ENCODE data around the gene COL4A6. TPM values are rescaled to one million over a fixed set of nuclear protein-coding genes. Genes with fewer than 3 reads are reported as not detected.

Gene COL4A6
- total RNA-seq, 3 donors from 2014 or later (not counting 1 experiment from before 2014, with no cell fraction given): not detected

DNA sequence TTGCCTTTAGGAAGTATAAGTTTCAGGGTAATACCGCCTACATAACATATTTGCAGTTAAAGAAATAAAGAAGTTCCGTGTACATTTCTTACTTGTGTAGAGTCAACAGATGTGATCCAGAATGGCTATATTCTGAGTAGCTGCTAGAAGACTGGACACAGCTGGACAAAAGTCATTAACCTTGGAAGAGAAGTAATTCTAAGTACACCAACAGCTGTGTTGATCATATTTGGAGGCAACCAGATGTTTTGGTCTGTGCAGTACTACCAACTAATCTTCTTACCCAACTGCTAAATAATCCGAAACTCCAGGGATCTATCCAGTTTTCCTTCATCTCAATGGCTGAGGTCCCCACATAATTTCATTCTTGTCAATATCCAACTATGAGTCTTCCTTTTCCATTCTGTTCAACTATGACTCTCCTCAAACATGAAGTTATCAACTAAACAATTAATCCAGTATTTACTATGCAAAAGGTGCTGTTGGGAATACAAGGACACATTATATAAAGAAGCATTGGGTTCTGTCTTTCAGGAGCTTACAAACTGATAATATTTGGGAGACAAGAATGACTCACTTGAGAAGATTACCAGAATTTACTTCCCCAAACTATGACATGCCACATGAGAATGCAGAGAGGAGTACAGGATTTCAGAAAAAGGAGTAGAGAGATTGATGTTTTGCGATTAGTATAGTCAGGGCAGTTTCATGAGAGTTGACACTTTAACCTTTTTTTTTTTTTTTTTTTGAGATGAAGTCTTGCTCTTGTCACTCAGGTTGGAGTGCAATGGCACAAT lies 78.2 kb downstream of the COL4A6 start:
- H3K27ac Mint-ChIP-seq: no peak overlapping the region
- Histone ChIP-seq H3K27ac (ENCODE audit: low read length) (no peak overlapping the region), H3K27me3 (ENCODE audit: control insufficient read depth, insufficient read depth, low read length) (no peaks in the 10 kb centered on the region), H3K9me3 (ENCODE audit: control insufficient read depth, insufficient read depth, low read length) (no peaks in the 10 kb centered on the region), H3K36me3 (ENCODE audit: control insufficient read depth, insufficient read depth, low read length) (no peaks in the 10 kb centered on the region), H3K4me1 (ENCODE audit: control insufficient read depth, insufficient read depth, low read length) (no peaks in the 10 kb centered on the region), H3K4me3 (ENCODE audit: low read length) (no peak overlapping the region)
- DNase-seq (no peak), ATAC-seq (no peak)
- H3K4me3 Mint-ChIP-seq: no peak overlapping the region
- WGBS (ENCODE audit: insufficient coverage): 88% methylated on average over 3 of the region's 4 CpGs
- H3K27me3 Mint-ChIP-seq (ENCODE audit: low read depth in 2 of 2): no peaks in the 10 kb centered on the region
- H3K4me1 Mint-ChIP-seq: no peaks in the 10 kb centered on the region
- intact Hi-C loops (cut with micrococcal nuclease): no loop called here
- H3K9me3 Mint-ChIP-seq: no peaks in the 10 kb centered on the region
- no peaks in the 10 kb centered on the region for H3K36me3 Mint-ChIP-seq
- TF ChIP-seq, protein P1, sequence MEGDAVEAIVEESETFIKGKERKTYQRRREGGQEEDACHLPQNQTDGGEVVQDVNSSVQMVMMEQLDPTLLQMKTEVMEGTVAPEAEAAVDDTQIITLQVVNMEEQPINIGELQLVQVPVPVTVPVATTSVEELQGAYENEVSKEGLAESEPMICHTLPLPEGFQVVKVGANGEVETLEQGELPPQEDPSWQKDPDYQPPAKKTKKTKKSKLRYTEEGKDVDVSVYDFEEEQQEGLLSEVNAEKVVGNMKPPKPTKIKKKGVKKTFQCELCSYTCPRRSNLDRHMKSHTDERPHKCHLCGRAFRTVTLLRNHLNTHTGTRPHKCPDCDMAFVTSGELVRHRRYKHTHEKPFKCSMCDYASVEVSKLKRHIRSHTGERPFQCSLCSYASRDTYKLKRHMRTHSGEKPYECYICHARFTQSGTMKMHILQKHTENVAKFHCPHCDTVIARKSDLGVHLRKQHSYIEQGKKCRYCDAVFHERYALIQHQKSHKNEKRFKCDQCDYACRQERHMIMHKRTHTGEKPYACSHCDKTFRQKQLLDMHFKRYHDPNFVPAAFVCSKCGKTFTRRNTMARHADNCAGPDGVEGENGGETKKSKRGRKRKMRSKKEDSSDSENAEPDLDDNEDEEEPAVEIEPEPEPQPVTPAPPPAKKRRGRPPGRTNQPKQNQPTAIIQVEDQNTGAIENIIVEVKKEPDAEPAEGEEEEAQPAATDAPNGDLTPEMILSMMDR (IDR thresholded peaks at IDR 0.05): no peak

DNA sequence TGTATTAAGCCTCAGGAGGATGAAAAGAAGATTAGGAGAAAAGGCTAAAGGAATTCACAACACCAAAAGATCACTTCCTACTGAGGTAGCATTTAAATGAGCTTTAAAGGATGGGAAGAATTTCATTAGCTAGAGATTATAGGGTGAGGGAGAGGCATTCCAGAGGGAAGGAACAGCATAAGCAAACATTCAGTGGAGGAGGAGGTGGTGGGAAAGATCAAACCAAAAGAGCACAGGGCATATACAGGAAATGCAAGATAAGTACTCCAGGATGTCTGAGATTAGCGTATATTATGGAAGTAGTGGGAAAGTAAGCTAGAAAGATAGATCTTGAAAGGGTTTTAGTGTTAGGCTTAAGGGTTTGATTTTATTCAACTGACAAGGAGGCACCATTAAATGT lies 84.8 kb downstream of the COL4A6 start:
- H3K9me3 Mint-ChIP-seq: no peaks in the 10 kb centered on the region
- Histone ChIP-seq H3K4me1 (ENCODE audit: control insufficient read depth, insufficient read depth, low read length) (no peaks in the 10 kb centered on the region), H3K27ac (ENCODE audit: low read length) (no peak overlapping the region), H3K36me3 (ENCODE audit: control insufficient read depth, insufficient read depth, low read length) (no peaks in the 10 kb centered on the region), H3K4me3 (ENCODE audit: low read length) (no peak overlapping the region), H3K9me3 (ENCODE audit: control insufficient read depth, insufficient read depth, low read length) (no peaks in the 10 kb centered on the region), H3K27me3 (ENCODE audit: control insufficient read depth, insufficient read depth, low read length) (no peaks in the 10 kb centered on the region)
- WGBS (ENCODE audit: insufficient coverage): 94% methylated on average over 1 of the region's 1 CpG
- no peaks in the 10 kb centered on the region for H3K27me3 Mint-ChIP-seq (ENCODE audit: low read depth in 2 of 2)
- no peaks in the 10 kb centered on the region for H3K36me3 Mint-ChIP-seq
- TF ChIP-seq, protein P1 (IDR thresholded peaks at IDR 0.05): no peak
- intact Hi-C loops (cut with micrococcal nuclease): no loop called here
- no peak for DNase-seq
- H3K27ac Mint-ChIP-seq: no peak overlapping the region
- no peak overlapping the region for H3K4me3 Mint-ChIP-seq
- H3K4me1 Mint-ChIP-seq: no peaks in the 10 kb centered on the region
- no peak for ATAC-seq

DNA sequence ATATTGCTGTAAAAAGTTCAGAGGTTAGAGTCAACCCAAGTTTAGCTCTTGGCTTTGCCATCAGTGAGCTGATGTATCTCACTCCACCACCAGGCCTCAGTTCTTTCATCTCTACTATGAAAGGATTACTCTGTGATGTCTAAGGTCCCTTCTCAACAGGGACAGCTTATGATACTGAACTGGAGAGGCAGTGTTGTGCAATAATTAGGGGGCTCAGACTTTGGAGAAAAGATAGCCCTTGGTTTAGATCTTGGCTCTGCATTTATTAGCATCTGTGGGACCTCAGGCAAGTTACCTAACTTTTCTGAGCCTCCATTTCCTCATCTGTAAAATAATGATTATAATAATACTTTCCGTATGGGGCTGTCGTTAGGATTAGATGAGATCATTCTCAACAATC lies 89.0 kb downstream of the COL4A6 start:
- Mint-ChIP-seq H3K9me3 (no peaks in the 10 kb centered on the region), H3K36me3 (no peaks in the 10 kb centered on the region), H3K27ac (no peak overlapping the region), H3K4me3 (no peak overlapping the region), H3K4me1 (no peaks in the 10 kb centered on the region), H3K27me3 (ENCODE audit: low read depth in 2 of 2) (no peaks in the 10 kb centered on the region)
- intact Hi-C loops (cut with micrococcal nuclease): no loop called here
- Histone ChIP-seq H3K36me3 (ENCODE audit: control insufficient read depth, insufficient read depth, low read length) (no peaks in the 10 kb centered on the region), H3K4me3 (ENCODE audit: low read length) (no peak overlapping the region), H3K27me3 (ENCODE audit: control insufficient read depth, insufficient read depth, low read length) (no peaks in the 10 kb centered on the region), H3K4me1 (ENCODE audit: control insufficient read depth, insufficient read depth, low read length) (no peaks in the 10 kb centered on the region), H3K9me3 (ENCODE audit: control insufficient read depth, insufficient read depth, low read length) (no peaks in the 10 kb centered on the region), H3K27ac (ENCODE audit: low read length) (no peak overlapping the region)
- ATAC-seq (no peak), DNase-seq (no peak)
- TF ChIP-seq, protein P1 (IDR thresholded peaks at IDR 0.05): no peak
- no CpG with 5 or more reads among the region's 2 CpGs for WGBS (ENCODE audit: insufficient coverage)

DNA sequence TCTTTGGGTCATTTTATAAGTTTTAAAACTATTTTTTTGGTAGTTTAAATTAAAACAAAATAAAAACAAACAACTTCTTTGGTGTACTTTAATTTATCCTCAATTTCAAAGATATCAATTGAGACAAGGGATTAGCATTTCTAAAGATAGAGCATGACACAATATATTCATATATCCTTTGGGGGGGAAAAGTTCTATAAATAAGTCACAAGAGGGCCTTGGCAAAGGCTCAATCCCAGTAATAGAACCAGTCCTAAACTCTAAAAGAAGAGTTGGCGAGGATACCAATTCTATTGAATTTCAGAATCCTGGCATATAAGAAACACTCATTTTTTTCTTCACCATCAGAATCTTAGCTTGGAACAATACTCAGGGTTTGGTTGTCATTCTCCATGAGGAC lies 89.7 kb downstream of the COL4A6 start:
- Mint-ChIP-seq H3K4me1 (no peaks in the 10 kb centered on the region), H3K4me3 (no peak overlapping the region), H3K9me3 (no peaks in the 10 kb centered on the region), H3K36me3 (no peaks in the 10 kb centered on the region), H3K27me3 (ENCODE audit: low read depth in 2 of 2) (no peaks in the 10 kb centered on the region), H3K27ac (no peak overlapping the region)
- 100% methylated on average over 1 of the region's 1 CpG for WGBS (ENCODE audit: insufficient coverage)
- intact Hi-C loops (cut with micrococcal nuclease): no loop called here
- no peak overlapping the region for H3K27ac ChIP-seq (ENCODE audit: low read length)
- no peaks in the 10 kb centered on the region for H3K36me3 ChIP-seq (ENCODE audit: control insufficient read depth, insufficient read depth, low read length)
- TF ChIP-seq, protein P1 (IDR thresholded peaks at IDR 0.05): no peak
- no peak overlapping the region for H3K4me3 ChIP-seq (ENCODE audit: low read length)
- no peak for DNase-seq
- no peak for ATAC-seq
- H3K9me3 ChIP-seq (ENCODE audit: control insufficient read depth, insufficient read depth, low read length): no peaks in the 10 kb centered on the region
- no peaks in the 10 kb centered on the region for H3K27me3 ChIP-seq (ENCODE audit: control insufficient read depth, insufficient read depth, low read length)
- H3K4me1 ChIP-seq (ENCODE audit: control insufficient read depth, insufficient read depth, low read length): no peaks in the 10 kb centered on the region

Data from natural killer cell (primary cell).